Brain microvascular endothelial cell (primary cell): ENCODE data around the gene MEI1.
A peak's percentile ranks its signal among the peaks of the same experiment; 100 is the strongest.

ENCODE experiments used
- DNase-seq: peaks from one replicate; pipeline ENCODE4 v3.0.0-alpha.2; 2020
- H3K27ac ChIP-seq: fragments of 250-450 bp; sonication (Bioruptor Pico); 2 replicates; pipeline ENCODE4 v1.5.1; 2020; ENCODE audit warnings: mild to moderate bottlenecking, moderate library complexity
- H3K27me3 ChIP-seq: fragments of 250-450 bp; sonication (Bioruptor Pico); replicated peaks from 2 replicates; pipeline ENCODE4 v1.5.1; 2020; ENCODE audit warnings: mild to moderate bottlenecking
- H3K36me3 ChIP-seq: fragments of 250-450 bp; sonication (Bioruptor Pico); replicated peaks from 2 replicates; pipeline ENCODE4 v1.5.1; 2020; ENCODE audit warnings: mild to moderate bottlenecking
- H3K4me3 ChIP-seq: 2 replicates; pipeline ENCODE4 v1.5.1; 2011; ENCODE audit warnings: low read depth, mild to moderate bottlenecking, control low read depth, low read length, moderate library complexity
- in situ Hi-C: cut with HindIII; loops from 2 replicates; pipeline ENCODE4 v1.10.0; 2017; ENCODE audit warnings: low sequenced_read_pairs, low pct_ligation_motif_present
- TF ChIP-seq, protein P1 (sequence below): IDR thresholded peaks from 2 replicates; pipeline ENCODE4 v1.5.1; 2011; ENCODE audit warnings: low read depth, mild to moderate bottlenecking, moderate library complexity, low read length, control low read depth, inconsistent platforms; ENCODE audit errors: missing control alignments

The MEI1 gene

DNA sequence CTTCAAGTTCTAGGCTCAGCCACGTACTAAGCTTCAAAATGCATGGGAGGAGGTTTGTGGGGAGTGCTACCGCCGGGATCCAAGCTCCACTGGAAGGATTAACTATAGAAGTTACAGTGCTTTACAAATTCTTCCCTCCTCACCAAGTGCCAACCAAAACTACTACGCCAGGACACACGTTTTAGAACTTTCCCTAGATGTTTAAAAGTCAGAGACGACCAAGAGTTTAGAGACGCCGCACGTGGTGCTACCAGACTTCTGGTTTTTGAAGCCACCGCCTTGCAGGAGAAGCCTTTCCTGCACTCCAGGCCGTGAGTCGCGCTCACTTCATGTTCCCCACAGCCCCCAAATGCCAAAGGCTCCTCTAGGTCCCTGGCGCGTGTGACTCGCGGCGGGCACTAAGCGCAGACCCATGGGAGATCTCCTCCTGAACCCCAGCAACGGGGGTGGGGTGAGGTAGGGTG is 11.4 kb upstream of the MEI1 start:
- DNase-seq, result no peak
- no peaks in the 10 kb centered on the region for H3K36me3 ChIP-seq
- TF ChIP-seq, protein P1, sequence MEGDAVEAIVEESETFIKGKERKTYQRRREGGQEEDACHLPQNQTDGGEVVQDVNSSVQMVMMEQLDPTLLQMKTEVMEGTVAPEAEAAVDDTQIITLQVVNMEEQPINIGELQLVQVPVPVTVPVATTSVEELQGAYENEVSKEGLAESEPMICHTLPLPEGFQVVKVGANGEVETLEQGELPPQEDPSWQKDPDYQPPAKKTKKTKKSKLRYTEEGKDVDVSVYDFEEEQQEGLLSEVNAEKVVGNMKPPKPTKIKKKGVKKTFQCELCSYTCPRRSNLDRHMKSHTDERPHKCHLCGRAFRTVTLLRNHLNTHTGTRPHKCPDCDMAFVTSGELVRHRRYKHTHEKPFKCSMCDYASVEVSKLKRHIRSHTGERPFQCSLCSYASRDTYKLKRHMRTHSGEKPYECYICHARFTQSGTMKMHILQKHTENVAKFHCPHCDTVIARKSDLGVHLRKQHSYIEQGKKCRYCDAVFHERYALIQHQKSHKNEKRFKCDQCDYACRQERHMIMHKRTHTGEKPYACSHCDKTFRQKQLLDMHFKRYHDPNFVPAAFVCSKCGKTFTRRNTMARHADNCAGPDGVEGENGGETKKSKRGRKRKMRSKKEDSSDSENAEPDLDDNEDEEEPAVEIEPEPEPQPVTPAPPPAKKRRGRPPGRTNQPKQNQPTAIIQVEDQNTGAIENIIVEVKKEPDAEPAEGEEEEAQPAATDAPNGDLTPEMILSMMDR, result no peak
- H3K27me3 ChIP-seq, result no peaks in the 10 kb centered on the region
- in situ Hi-C loops, result no loop called here
- H3K27ac ChIP-seq, result peak overlapping the region; percentile 79
- H3K4me3 ChIP-seq, result peak overlapping the region; percentile 90

GRCh38 chr22:41688365-41689211 is 10.7 kb upstream of the MEI1 start, which contains the start of gene SNU13:
SNU13 (minus strand) TSS chr22:41688867; CDS start chr22:41688796, 71 bp downstream.
- Histone ChIP-seq H3K36me3 (no peaks in the 10 kb centered on the region), H3K27me3 (no peaks in the 10 kb centered on the region), H3K4me3 (peak within 1 kb of the TSS; percentile 90), H3K27ac (peak within 1 kb of the TSS; percentile 79)
- TF ChIP-seq, protein P1, result peak; percentile 17
- DNase-seq, result peak; percentile 84
- in situ Hi-C loops, result no loop called here

DNA sequence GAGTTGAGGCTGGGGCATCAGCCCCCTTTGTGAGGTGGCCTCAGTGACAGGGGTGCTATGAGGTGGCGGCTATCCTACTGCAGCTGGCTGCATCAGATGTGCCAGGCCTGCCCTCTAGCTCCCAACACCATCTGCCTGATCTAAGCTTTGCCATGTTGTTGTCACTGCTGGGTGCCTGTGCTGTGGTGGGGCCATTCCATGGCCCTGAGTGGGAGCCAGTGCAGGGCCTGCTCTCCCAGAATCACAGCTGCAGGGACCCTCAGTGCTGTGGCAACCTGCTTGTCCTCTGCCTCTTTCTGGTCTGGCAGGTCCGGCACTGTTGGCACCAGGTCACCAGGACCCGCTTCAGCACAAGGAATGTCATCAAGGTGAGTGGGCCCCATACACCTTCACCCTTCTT is 8.8 kb upstream of the MEI1 start:
- TF ChIP-seq, protein P1, result no peak
- no peaks in the 10 kb centered on the region for H3K27me3 ChIP-seq
- H3K36me3 ChIP-seq, result no peaks in the 10 kb centered on the region

GRCh38 chr22:41695211-41695610 is 4.1 kb upstream of the MEI1 start:
- Histone ChIP-seq H3K27ac (no peak overlapping the region), H3K36me3 (no peaks in the 10 kb centered on the region), H3K27me3 (no peaks in the 10 kb centered on the region), H3K4me3 (no peak overlapping the region)
- in situ Hi-C loops, result no loop called here
- no peak for DNase-seq
- TF ChIP-seq, protein P1, result no peak

More for the DNA sequence above, 8.8 kb upstream of the MEI1 start:
- no peak overlapping the region for H3K27ac ChIP-seq
- H3K4me3 ChIP-seq, result no peak overlapping the region
- DNase-seq, result no peak
- in situ Hi-C loops, result no loop called here

- DNase-seq, result no peak
- Histone ChIP-seq H3K36me3 (no peaks in the 10 kb centered on the region), H3K27me3 (no peaks in the 10 kb centered on the region), H3K4me3 (no peak overlapping the region), H3K27ac (no peak overlapping the region)
- TF ChIP-seq, protein P1, result no peak
- in situ Hi-C loops, result no loop called here
These were observed 2.6 kb upstream of the MEI1 start for GRCh38 chr22:41696703-41697102.
